HepG2 (cell line): ENCODE data around the gene STK10. TPM values are rescaled to one million over a fixed set of nuclear protein-coding genes. Genes with fewer than 3 reads are reported as not detected.

ENCODE experiments used
- ATAC-seq: fragments of 200-7000 bp; cut with Tn5 transposase; 3 replicates; pipeline ENCODE4 v1.9.1; 2020; ENCODE audit warnings: mild to moderate bottlenecking, moderate library complexity
- BruUV-seq: library from RNA; stranded (reverse); fragments of 400-500 nt; replicated peaks from 2 replicates; lab custom pipeline; 2021; lab: Mats Ljungman, UMichigan
- CTCF ChIA-PET: fragments of 300-600 bp; formaldehyde crosslinking; extraction: SDS; loops from one replicate; lab custom pipeline; 2021; ENCODE audit warnings: low total read pairs, inconsistent platforms, low intra/inter-chr PET ratio; lab: Yijun Ruan, JAX
- POLR2A ChIA-PET: fragments of 350-600 bp; sonication (Branson Sonifier 250); formaldehyde crosslinking; loops from one replicate; lab custom pipeline; 2020; ENCODE audit warnings: antibody characterized with exemption, inconsistent platforms; lab: Yijun Ruan, JAX
- DNase-seq: peaks from one replicate; pipeline ENCODE4 v3.0.0-alpha.2; 2015; ENCODE audit warnings: low spot score
- FAIRE-seq: peaks from 3 replicates; lab custom pipeline; 2011; peaks lifted over from hg19 to GRCh38; lab: Jason Lieb, UNC
- H2AFZ ChIP-seq: one replicate; pipeline ENCODE4 v1.6.1; 2011; ENCODE audit warnings: low read length, inconsistent platforms
- H3K27ac ChIP-seq: fragments of 300-600 bp; 3 replicates; pipeline ENCODE4 v1.8.0; 2011; ENCODE audit warnings: mixed run types, mild to moderate bottlenecking, mixed read lengths, low read length, inconsistent platforms; ENCODE audit not compliant: insufficient read depth; ENCODE audit errors: extremely low read length
- H3K27me3 ChIP-seq, 2 experiments: fragments of 200-600 bp in 1 of 2; 2 replicates in 1 of 2; 3 replicates in 1 of 2; pipeline versions ENCODE4 v1.6.0 to v1.8.0; 2011; ENCODE audit warnings: low read length in 2 of 2, mild to moderate bottlenecking in 2 of 2, moderate library complexity in 2 of 2, inconsistent platforms in 1 of 2; ENCODE audit not compliant: insufficient read depth in 2 of 2, control insufficient read depth in 1 of 2
- H3K36me3 ChIP-seq, 2 experiments: fragments of 200-600 bp in 1 of 2; replicated peaks in 1 of 2; 2 replicates in 1 of 2; 3 replicates in 1 of 2; pipeline versions ENCODE4 v1.5.1 to v1.8.0; 2011; ENCODE audit warnings: low read length in 2 of 2, inconsistent platforms in 1 of 2; ENCODE audit not compliant: insufficient read depth in 2 of 2, control insufficient read depth in 1 of 2
- H3K4me1 ChIP-seq: 2 replicates; pipeline ENCODE4 v1.5.1; 2012; ENCODE audit warnings: low read length, inconsistent platforms; ENCODE audit not compliant: insufficient read depth
- H3K4me2 ChIP-seq: 2 replicates; pipeline ENCODE4 v1.6.0; 2011; ENCODE audit warnings: low read depth, low read length, inconsistent platforms
- H3K4me3 ChIP-seq, 3 experiments: fragments of 200-600 bp in 1 of 3; sonication (generic), shearing (Covaris generic) in 1 of 3; replicated peaks in 1 of 3; 2 replicates each; pipeline ENCODE4 v1.5.1; 2011 to 2016; ENCODE audit warnings: low read length in 3 of 3, inconsistent platforms in 2 of 3, low read depth in 2 of 3, mild to moderate bottlenecking in 2 of 3, control low read depth in 1 of 3, mixed read lengths in 1 of 3; ENCODE audit not compliant: insufficient read depth in 1 of 3
- H3K79me2 ChIP-seq: one replicate; pipeline ENCODE4 v1.6.1; 2011; ENCODE audit warnings: low read length, inconsistent platforms; ENCODE audit not compliant: insufficient read depth
- H3K9ac ChIP-seq: 2 replicates; pipeline ENCODE4 v1.6.0; 2011; ENCODE audit warnings: mild to moderate bottlenecking, low read depth, low read length, inconsistent platforms; ENCODE audit not compliant: insufficient read depth
- H3K9me3 ChIP-seq: 2 replicates; pipeline ENCODE4 v1.5.1; 2012; ENCODE audit warnings: mild to moderate bottlenecking, low read length
- H4K20me1 ChIP-seq: 2 replicates; pipeline ENCODE4 v1.6.0; 2011; ENCODE audit warnings: inconsistent platforms, mild to moderate bottlenecking, low read length, moderate library complexity; ENCODE audit not compliant: insufficient read depth
- ATAD3A ChIP-seq: sonication (generic); formaldehyde crosslinking; IDR thresholded peaks from 2 replicates; pipeline ENCODE4 v1.4.0; 2020; ENCODE audit warnings: missing genetic modification reagents
- CBFB ChIP-seq: sonication (generic); formaldehyde crosslinking; IDR thresholded peaks from 2 replicates; pipeline ENCODE4 v1.4.0; 2020; ENCODE audit warnings: missing genetic modification reagents
- ELF4 ChIP-seq: sonication (generic); formaldehyde crosslinking; IDR thresholded peaks from 2 replicates; pipeline ENCODE4 v1.5.0; 2020; ENCODE audit warnings: missing genetic modification reagents, mild to moderate bottlenecking, moderate library complexity, borderline replicate concordance
- HDAC6 ChIP-seq: fragments of 200-600 bp; sonication (generic); IDR thresholded peaks from 2 replicates; pipeline ENCODE4 v1.7.0; 2017; ENCODE audit warnings: mild to moderate bottlenecking, antibody characterized with exemption, low read length, low read depth
- HES4 ChIP-seq: sonication (generic); formaldehyde crosslinking; IDR thresholded peaks from 2 replicates; pipeline ENCODE4 v1.9.0; 2021; ENCODE audit warnings: mild to moderate bottlenecking, missing genetic modification reagents, borderline replicate concordance
- MED8 ChIP-seq: sonication (generic); formaldehyde crosslinking; IDR thresholded peaks from 2 replicates; pipeline ENCODE4 v1.8.1; 2023; ENCODE audit warnings: mild to moderate bottlenecking, missing genetic modification reagents; ENCODE audit not compliant: insufficient replicate concordance
- MYNN ChIP-seq: sonication (generic); formaldehyde crosslinking; IDR thresholded peaks from 2 replicates; pipeline ENCODE4 v1.4.0; 2020; ENCODE audit warnings: mild to moderate bottlenecking, low read depth, missing genetic modification reagents
- NR2F1 ChIP-seq, 2 experiments: fragments of 450-650 bp in 1 of 2; formaldehyde crosslinking in 1 of 2; IDR thresholded peaks; 2 replicates each; pipeline versions ENCODE4 v1.5.0 to v1.6.1; 2016 to 2020; ENCODE audit warnings: mild to moderate bottlenecking in 1 of 2, missing compliant biosample characterization in 1 of 2, missing genetic modification reagents in 1 of 2, moderate library complexity in 1 of 2
- PLRG1 ChIP-seq: fragments of 450-650 bp; conservative IDR thresholded peaks from 2 replicates; pipeline ENCODE4 v1.6.1; 2016
- SRSF4 ChIP-seq: fragments of 200-400 bp; formaldehyde crosslinking; IDR thresholded peaks from one replicate; pipeline ENCODE4 v1.6.1; 2018; ENCODE audit warnings: mild to moderate bottlenecking, low read depth, low read length, moderate library complexity; ENCODE audit not compliant: poor library complexity, severe bottlenecking
- YEATS4 ChIP-seq: sonication (generic); formaldehyde crosslinking; IDR thresholded peaks from 2 replicates; pipeline ENCODE4 v1.4.0; 2020; ENCODE audit warnings: missing genetic modification reagents, borderline replicate concordance
- ZFP37 ChIP-seq: sonication (generic); formaldehyde crosslinking; IDR thresholded peaks from 2 replicates; pipeline ENCODE4 v1.4.0; 2020; ENCODE audit warnings: missing genetic modification reagents, borderline replicate concordance
- ZNF17 ChIP-seq: sonication (generic); formaldehyde crosslinking; IDR thresholded peaks from 2 replicates; pipeline ENCODE4 v1.5.0; 2020; ENCODE audit warnings: mild to moderate bottlenecking, missing genetic modification reagents
- ZNF432 ChIP-seq: sonication (generic); formaldehyde crosslinking; IDR thresholded peaks from 2 replicates; pipeline ENCODE4 v1.5.0; 2020; ENCODE audit warnings: missing genetic modification reagents, mild to moderate bottlenecking, borderline replicate concordance
- ZNF451 ChIP-seq: sonication (generic); formaldehyde crosslinking; IDR thresholded peaks from 2 replicates; pipeline ENCODE4 v1.5.0; 2020; ENCODE audit warnings: mild to moderate bottlenecking, missing genetic modification reagents
- ZNF510 ChIP-seq: sonication (generic); formaldehyde crosslinking; IDR thresholded peaks from 2 replicates; pipeline ENCODE4 v1.4.0; 2020; ENCODE audit warnings: low read depth, mild to moderate bottlenecking, missing genetic modification reagents
- ZNF546 ChIP-seq: sonication (generic); formaldehyde crosslinking; conservative IDR thresholded peaks from 2 replicates; pipeline ENCODE4 v1.8.1; 2023; ENCODE audit warnings: mild to moderate bottlenecking, missing genetic modification reagents
- ZNF550 ChIP-seq: sonication (generic); formaldehyde crosslinking; IDR thresholded peaks from 2 replicates; pipeline ENCODE4 v1.4.0; 2020; ENCODE audit warnings: mild to moderate bottlenecking, missing genetic modification reagents, borderline replicate concordance
- ZNF761 ChIP-seq: sonication (generic); formaldehyde crosslinking; conservative IDR thresholded peaks from 2 replicates; pipeline ENCODE4 v1.4.0; 2020; ENCODE audit warnings: mild to moderate bottlenecking, missing genetic modification reagents
- ZNF800 ChIP-seq: sonication (generic); formaldehyde crosslinking; IDR thresholded peaks from 2 replicates; pipeline ENCODE4 v1.4.0; 2020; ENCODE audit warnings: missing genetic modification reagents
- WGBS: methylation state at CpG from one replicate; pipeline ENCODE4 v1.1.6; 2017; ENCODE audit warnings: low lambda C conversion rate; 5-methylcytosine and 5-hydroxymethylcytosine counted together
- in situ Hi-C: cut with HindIII; loops from 2 replicates; pipeline ENCODE4 v1.10.0; 2017; ENCODE audit warnings: low pct_unique_long_range_greater_than_20kb; ENCODE audit not compliant: extremely low pct_ligation_motif_present
- intact Hi-C: fragments of 100-400 bp; cut with micrococcal nuclease; formaldehyde crosslinking; loops from one replicate; pipeline ENCODE4 v1.10.0; 2022; ENCODE audit not compliant: unreplicated experiment
- polyA plus RNA-seq, 8 experiments: library from polyadenylated mRNA; depleted of rRNA in 3 of 8; stranded (reverse) in 7 of 8; unstranded in 1 of 8; fragments of >200 nt; fragmentation: Illumina TruSeq in 4 of 8; extraction: Trizol in 4 of 8; gene quantifications; 2 replicates each; pipeline versions ENCODE4 v1.2.1 to v1.2.3, GENCODE V29; 2011 to 2016; ENCODE audit warnings: low read depth in 4 of 8, missing spikeins in 1 of 8, mixed read lengths in 1 of 8; ENCODE audit not compliant: insufficient read depth in 1 of 8
- total RNA-seq, 5 experiments: library from RNA; depleted of rRNA; stranded (reverse); fragments of >200 nt; fragmentation: Illumina TruSeq; extraction: Trizol; gene quantifications; 2 replicates each; pipeline ENCODE4 v1.2.3, GENCODE V29; 2016; ENCODE audit warnings: low read depth in 1 of 5
- TF ChIP-seq, protein P1 (sequence below): sonication (generic); formaldehyde crosslinking; IDR thresholded peaks from 2 replicates; pipeline ENCODE4 v1.8.0; 2022; ENCODE audit warnings: low read depth, missing genetic modification reagents

STK10 gene
- total and polyA plus RNA-seq, 2 of the 13 experiments (the other 11 are each of a cell fraction or from before 2014, with no cell fraction given): 7.0 to 7.2 TPM

DNA sequence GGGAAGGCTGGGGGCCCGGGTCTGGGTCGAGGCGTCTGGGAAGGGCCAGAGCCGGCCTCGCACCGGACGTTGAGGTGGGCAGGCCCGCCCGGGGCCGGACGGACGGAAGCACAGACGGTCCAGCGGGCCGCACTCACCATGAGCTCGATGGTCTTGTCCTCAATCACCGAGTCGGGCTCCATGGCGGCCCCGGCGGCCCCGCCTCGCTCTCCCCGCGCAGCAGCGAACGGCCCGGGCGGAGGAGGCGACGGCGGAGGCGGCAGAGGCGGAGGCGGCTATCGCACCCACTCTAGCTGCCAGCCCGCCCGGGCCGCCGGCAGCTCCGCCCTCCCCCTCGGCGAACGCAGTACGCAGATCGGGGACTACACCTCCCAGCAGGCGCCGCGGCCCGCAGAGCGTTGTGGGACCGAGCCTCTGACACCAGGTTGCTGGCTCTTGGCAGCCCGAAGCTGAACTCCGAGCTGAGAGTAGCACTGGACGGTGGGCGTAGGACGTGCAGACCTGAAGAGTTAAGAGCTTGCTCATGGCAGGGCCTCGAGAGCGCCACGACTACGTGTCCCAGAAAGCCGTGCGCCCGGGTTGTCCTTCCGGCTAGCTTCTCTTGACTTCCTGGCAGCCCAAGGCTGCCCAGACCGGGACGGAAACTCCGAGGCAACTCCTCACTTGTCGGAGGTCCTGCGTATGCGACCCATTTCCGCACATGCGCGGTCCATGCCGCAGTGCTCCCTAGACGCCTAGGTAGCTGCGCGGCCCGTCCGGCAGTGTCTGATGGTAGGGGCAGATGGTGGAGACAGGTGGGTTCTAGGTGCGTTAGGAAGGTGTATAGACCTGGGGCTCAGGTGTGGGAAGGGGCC lies 181.5 kb downstream of the STK10 start, which contains the start of gene FBXW11:
Gene FBXW11 (minus strand): TSS at position 318 of the 854 bp plus-strand sequence. CDS start 136 bp downstream, at position 182.
- H3K4me1 ChIP-seq: peaks cover 42% of the 10 kb centered on the region
- H3K9me3 ChIP-seq: no peaks in the 10 kb centered on the region
- peak within 1 kb of the TSS; percentile 88 for H2AFZ ChIP-seq
- 0% methylated on average over 12 of the region's 81 CpGs for WGBS
- peaks cover 48% of the 10 kb centered on the region for H3K79me2 ChIP-seq
- FAIRE-seq: peak; percentile 95
- H3K9ac ChIP-seq: peak within 1 kb of the TSS; percentile 97
- intact Hi-C loops (loop anchor here (2.0 kb wide), 1 partner anchor 94 kb away; no protein-coding TSS in a partner anchor), in situ Hi-C loops (no loop called here)
- peak within 1 kb of the TSS; percentile 90 for H3K4me2 ChIP-seq
- BruUV-seq: no TSS peak
- H3K36me3 ChIP-seq: no peaks in the 10 kb centered on the region
- H3K27ac ChIP-seq: peak within 1 kb of the TSS; percentile 98
- POLR2A ChIA-PET: interaction anchor here (0.6 to 1.8 kb wide), 16 partner anchors 9 to 673 kb away, joined by 3 to 21 read pairs (median 3); partner anchors contain the start of genes NPM1 and STK10
- peaks cover 26% of the 10 kb centered on the region for H4K20me1 ChIP-seq
- H3K4me3 ChIP-seq: peak within 1 kb of the TSS; percentile 78 to 99 (median 93)
- CTCF ChIA-PET: no interaction called here
- H3K27me3 ChIP-seq: peaks cover 0 to 4% of the 10 kb centered on the region in 2 experiments; a peak in 1 of 5 replicates
- ATAC-seq: peak; percentile 92
- DNase-seq: peak; percentile 94
- TF ChIP-seq MYNN (CRISPR knock-in tag): no peak
- TF ChIP-seq NR2F1 (CRISPR knock-in tag; IDR thresholded peaks at IDR 0.05): peak in 1 of 2 experiments; percentile 39; a peak in 1 of 4 replicates
- TF ChIP-seq SRSF4: no peak
- TF ChIP-seq HDAC6: no peak
- TF ChIP-seq ZFP37 (CRISPR knock-in tag): no peak
- TF ChIP-seq ATAD3A (CRISPR knock-in tag): no peak
- TF ChIP-seq ZNF546 (CRISPR knock-in tag): peak; percentile 95
- peak; percentile 55; the same call in 1 of the 2 replicates for TF ChIP-seq ZNF761
- TF ChIP-seq, protein P1, sequence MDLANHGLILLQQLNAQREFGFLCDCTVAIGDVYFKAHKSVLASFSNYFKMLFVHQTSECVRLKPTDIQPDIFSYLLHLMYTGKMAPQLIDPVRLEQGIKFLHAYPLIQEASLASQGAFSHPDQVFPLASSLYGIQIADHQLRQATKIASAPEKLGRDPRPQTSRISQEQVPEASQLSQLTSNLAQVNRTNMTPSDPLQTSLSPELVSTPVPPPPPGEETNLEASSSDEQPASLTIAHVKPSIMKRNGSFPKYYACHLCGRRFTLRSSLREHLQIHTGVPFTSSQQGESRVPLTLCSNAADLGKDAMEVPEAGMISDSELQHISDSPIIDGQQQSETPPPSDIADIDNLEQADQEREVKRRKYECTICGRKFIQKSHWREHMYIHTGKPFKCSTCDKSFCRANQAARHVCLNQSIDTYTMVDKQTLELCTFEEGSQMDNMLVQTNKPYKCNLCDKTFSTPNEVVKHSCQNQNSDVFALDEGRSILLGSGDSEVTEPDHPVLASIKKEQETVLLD (CRISPR knock-in tag): peak; percentile 95
- no peak for TF ChIP-seq ZNF800 (CRISPR knock-in tag)
- TF ChIP-seq MED8 (CRISPR knock-in tag): peak; percentile 49
- TF ChIP-seq ELF4 (CRISPR knock-in tag): peak; percentile 27; the same call in 1 of the 2 replicates
- peak; percentile 33; the same call in 1 of the 2 replicates for TF ChIP-seq HES4 (CRISPR knock-in tag)
- TF ChIP-seq ZNF432 (CRISPR knock-in tag): no peak
- no peak for TF ChIP-seq ZNF510 (CRISPR knock-in tag)
- TF ChIP-seq ZNF550: 0 out of 2 replicates have a peak, but pooled peaks have one; percentile 10
- TF ChIP-seq YEATS4 (CRISPR knock-in tag): peak; percentile 74
- TF ChIP-seq ZNF17 (CRISPR knock-in tag): no peak
- TF ChIP-seq PLRG1: no peak
- peak; percentile 31; the same call in 1 of the 2 replicates for TF ChIP-seq ZNF451
- peak; percentile 72; the same call in 1 of the 2 replicates for TF ChIP-seq CBFB (CRISPR knock-in tag)
